HEK293 (cell line): ENCODE results near the gene CORO6.

Experiments used
- CTCF ChIA-PET: fragments of 350-600 bp; formaldehyde crosslinking; extraction: SDS; loops from one replicate; lab custom pipeline; 2021; ENCODE audit warnings: antibody characterized with exemption; lab: Yijun Ruan, JAX
- POLR2A ChIA-PET: fragments of 300-600 bp; formaldehyde crosslinking; extraction: SDS; loops from one replicate; lab custom pipeline; 2020; ENCODE audit warnings: antibody characterized with exemption, inconsistent platforms; lab: Yijun Ruan, JAX
- H3K27ac ChIP-seq: fragments of 200-500 bp; sonication (Bioruptor generic); 2 replicates; pipeline ENCODE4 v1.5.1; 2014; ENCODE audit warnings: low read depth, low read length, control low read depth, inconsistent platforms; ENCODE audit errors: extremely low read depth
- H3K36me3 ChIP-seq, 2 experiments: fragments of 200-500 bp in 1 of 2; sonication (Bioruptor generic) in 1 of 2; 1 replicate in 1 of 2; 2 replicates in 1 of 2; pipeline ENCODE4 v1.5.1; 2014 to 2017; ENCODE audit warnings: inconsistent platforms in 2 of 2, low read length in 2 of 2; ENCODE audit not compliant: control insufficient read depth in 2 of 2, insufficient read depth in 1 of 2
- H3K4me1 ChIP-seq: fragments of 200-500 bp; sonication (Bioruptor generic); 2 replicates; pipeline ENCODE4 v1.5.1; 2014; ENCODE audit warnings: mild to moderate bottlenecking, low read length, inconsistent platforms; ENCODE audit not compliant: control insufficient read depth, insufficient read depth
- H3K4me3 ChIP-seq: 2 replicates; pipeline ENCODE4 v1.5.1; 2011; ENCODE audit warnings: low read depth, mild to moderate bottlenecking, control low read depth, low read length, moderate library complexity
- H3K9me3 ChIP-seq: fragments of 200-500 bp; sonication (Bioruptor generic); 2 replicates; pipeline ENCODE4 v1.5.1; 2014; ENCODE audit warnings: low read depth, low read length, inconsistent platforms; ENCODE audit not compliant: control insufficient read depth, insufficient read depth
- EGR2 ChIP-seq: fragments of 450-650 bp; formaldehyde crosslinking; IDR thresholded peaks from 2 replicates; pipeline ENCODE4 v1.5.1; 2016; ENCODE audit warnings: low read depth, missing biosample characterization, missing genetic modification characterization
- HOXA7 ChIP-seq: sonication (generic); formaldehyde crosslinking; IDR thresholded peaks from 2 replicates; pipeline ENCODE4 v1.8.1; 2022; ENCODE audit warnings: missing genetic modification reagents, borderline replicate concordance
- SCRT1 ChIP-seq: fragments of 450-650 bp; formaldehyde crosslinking; IDR thresholded peaks from 2 replicates; pipeline ENCODE4 v1.5.1; 2016; ENCODE audit warnings: missing biosample characterization, missing genetic modification characterization, borderline replicate concordance
- ZBTB49 ChIP-seq: fragments of 450-650 bp; formaldehyde crosslinking; IDR thresholded peaks from 2 replicates; pipeline ENCODE4 v1.5.1; 2016; ENCODE audit warnings: missing biosample characterization, missing genetic modification characterization, low read depth
- ZNF121 ChIP-seq: fragments of 450-650 bp; formaldehyde crosslinking; IDR thresholded peaks from 2 replicates; pipeline ENCODE4 v1.5.1; 2016; ENCODE audit warnings: missing biosample characterization, missing genetic modification characterization
- ZNF174 ChIP-seq: fragments of 450-650 bp; formaldehyde crosslinking; IDR thresholded peaks from 2 replicates; pipeline ENCODE4 v1.5.0; 2017; ENCODE audit warnings: missing biosample characterization, mild to moderate bottlenecking, missing genetic modification characterization
- ZNF19 ChIP-seq: fragments of 450-650 bp; formaldehyde crosslinking; IDR thresholded peaks from 2 replicates; pipeline ENCODE4; 2016; ENCODE audit warnings: missing biosample characterization, missing genetic modification characterization, low read depth
- ZNF2 ChIP-seq: fragments of 450-650 bp; formaldehyde crosslinking; IDR thresholded peaks from 2 replicates; pipeline ENCODE4 v1.5.1; 2016; ENCODE audit warnings: missing biosample characterization, missing genetic modification characterization
- ZNF23 ChIP-seq: fragments of 450-650 bp; formaldehyde crosslinking; IDR thresholded peaks from 2 replicates; pipeline ENCODE4 v1.5.1; 2016; ENCODE audit warnings: missing biosample characterization, missing genetic modification characterization, borderline replicate concordance
- ZNF335 ChIP-seq: fragments of 450-650 bp; formaldehyde crosslinking; conservative IDR thresholded peaks from 2 replicates; pipeline ENCODE4 v1.5.1; 2016; ENCODE audit warnings: missing biosample characterization, missing genetic modification characterization
- ZNF341 ChIP-seq: fragments of 450-650 bp; formaldehyde crosslinking; IDR thresholded peaks from 2 replicates; pipeline ENCODE4; 2016; ENCODE audit warnings: low read depth, missing biosample characterization, missing genetic modification characterization
- ZNF416 ChIP-seq: fragments of 450-650 bp; formaldehyde crosslinking; IDR thresholded peaks from 2 replicates; pipeline ENCODE4 v1.5.1; 2016; ENCODE audit warnings: missing biosample characterization, missing genetic modification characterization
- ZNF423 ChIP-seq: fragments of 450-650 bp; formaldehyde crosslinking; IDR thresholded peaks from 2 replicates; pipeline ENCODE4 v1.5.1; 2016; ENCODE audit warnings: missing biosample characterization, missing genetic modification characterization
- ZNF585B ChIP-seq: fragments of 450-650 bp; formaldehyde crosslinking; IDR thresholded peaks from 2 replicates; pipeline ENCODE4 v1.5.1; 2016; ENCODE audit warnings: missing biosample characterization, missing genetic modification characterization
- ZNF600 ChIP-seq: fragments of 450-650 bp; formaldehyde crosslinking; IDR thresholded peaks from 2 replicates; pipeline ENCODE4 v1.5.1; 2016; ENCODE audit warnings: missing biosample characterization, missing genetic modification characterization
- ZNF677 ChIP-seq: fragments of 450-650 bp; IDR thresholded peaks from 2 replicates; pipeline ENCODE4 v1.5.0; 2018; ENCODE audit warnings: missing biosample characterization, mild to moderate bottlenecking, missing genetic modification characterization, moderate library complexity
- ZNF707 ChIP-seq: fragments of 450-650 bp; formaldehyde crosslinking; IDR thresholded peaks from 2 replicates; pipeline ENCODE4 v1.5.1; 2016; ENCODE audit warnings: missing biosample characterization, missing genetic modification characterization
- ZSCAN30 ChIP-seq: fragments of 450-650 bp; IDR thresholded peaks from 2 replicates; pipeline ENCODE4 v1.5.1; 2018; ENCODE audit warnings: missing biosample characterization, mild to moderate bottlenecking, missing genetic modification characterization, moderate library complexity
- TF ChIP-seq, protein P1 (sequence below): fragments of 450-650 bp; formaldehyde crosslinking; IDR thresholded peaks from 2 replicates; pipeline ENCODE4 v1.5.1; 2016; ENCODE audit warnings: missing biosample characterization, missing genetic modification characterization
- TF ChIP-seq, protein P2 (sequence below): fragments of 450-650 bp; formaldehyde crosslinking; optimal IDR thresholded peaks from 2 replicates; pipeline ENCODE3; 2016; ENCODE audit warnings: missing biosample characterization, mild to moderate bottlenecking, missing genetic modification characterization
- TF ChIP-seq, protein P3 (sequence below): fragments of 450-650 bp; formaldehyde crosslinking; IDR thresholded peaks from 2 replicates; pipeline ENCODE4 v1.5.1; 2017; ENCODE audit warnings: missing biosample characterization, mild to moderate bottlenecking, missing genetic modification characterization, moderate library complexity
- TF ChIP-seq, protein P4 (sequence below): sonication (generic); formaldehyde crosslinking; IDR thresholded peaks from 2 replicates; pipeline ENCODE4 v1.8.1; 2022; ENCODE audit warnings: mild to moderate bottlenecking, moderate library complexity, missing genetic modification reagents
- TF ChIP-seq, protein P5 (sequence below): fragments of 450-650 bp; formaldehyde crosslinking; IDR thresholded peaks from 2 replicates; pipeline ENCODE4 v1.5.1; 2016; ENCODE audit warnings: missing biosample characterization, missing genetic modification characterization

Gene CORO6

GRCh38 chr17:29566473-29567303 is 56.0 kb downstream of the CORO6 start, which contains the start of gene ABHD15 (continued):
- TF ChIP-seq ZNF174 (tag by site-specific recombination) (no peak), SCRT1 (tag by site-specific recombination) (peak; percentile 90), EGR2 (peak; percentile 39; the same call in 1 of the 2 replicates), ZNF335 (tag by site-specific recombination) (peak; percentile 7; the same call in 1 of the 2 replicates), ZNF416 (tag by site-specific recombination) (no peak), ZBTB49 (no peak), ZNF677 (tag by site-specific recombination) (0 out of 2 replicates have a peak, but pooled peaks have one; percentile 32), HOXA7 (CRISPR knock-in tag) (no peak), ZNF707 (tag by site-specific recombination) (no peak), ZNF423 (tag by site-specific recombination) (0 out of 2 replicates have a peak, but pooled peaks have one; percentile 13), ZNF341 (peak; percentile 38; the same call in 1 of the 2 replicates), ZNF2 (tag by site-specific recombination) (peak; percentile 34; the same call in 1 of the 2 replicates), ZNF121 (tag by site-specific recombination) (peak; percentile 71; the same call in 1 of the 2 replicates), ZSCAN30 (tag by site-specific recombination) (0 out of 2 replicates have a peak, but pooled peaks have one; percentile 48)
- TF ChIP-seq, protein P1, sequence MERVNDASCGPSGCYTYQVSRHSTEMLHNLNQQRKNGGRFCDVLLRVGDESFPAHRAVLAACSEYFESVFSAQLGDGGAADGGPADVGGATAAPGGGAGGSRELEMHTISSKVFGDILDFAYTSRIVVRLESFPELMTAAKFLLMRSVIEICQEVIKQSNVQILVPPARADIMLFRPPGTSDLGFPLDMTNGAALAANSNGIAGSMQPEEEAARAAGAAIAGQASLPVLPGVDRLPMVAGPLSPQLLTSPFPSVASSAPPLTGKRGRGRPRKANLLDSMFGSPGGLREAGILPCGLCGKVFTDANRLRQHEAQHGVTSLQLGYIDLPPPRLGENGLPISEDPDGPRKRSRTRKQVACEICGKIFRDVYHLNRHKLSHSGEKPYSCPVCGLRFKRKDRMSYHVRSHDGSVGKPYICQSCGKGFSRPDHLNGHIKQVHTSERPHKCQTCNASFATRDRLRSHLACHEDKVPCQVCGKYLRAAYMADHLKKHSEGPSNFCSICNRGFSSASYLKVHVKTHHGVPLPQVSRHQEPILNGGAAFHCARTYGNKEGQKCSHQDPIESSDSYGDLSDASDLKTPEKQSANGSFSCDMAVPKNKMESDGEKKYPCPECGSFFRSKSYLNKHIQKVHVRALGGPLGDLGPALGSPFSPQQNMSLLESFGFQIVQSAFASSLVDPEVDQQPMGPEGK (tag by site-specific recombination), result peak; percentile 55
- TF ChIP-seq, protein P2, sequence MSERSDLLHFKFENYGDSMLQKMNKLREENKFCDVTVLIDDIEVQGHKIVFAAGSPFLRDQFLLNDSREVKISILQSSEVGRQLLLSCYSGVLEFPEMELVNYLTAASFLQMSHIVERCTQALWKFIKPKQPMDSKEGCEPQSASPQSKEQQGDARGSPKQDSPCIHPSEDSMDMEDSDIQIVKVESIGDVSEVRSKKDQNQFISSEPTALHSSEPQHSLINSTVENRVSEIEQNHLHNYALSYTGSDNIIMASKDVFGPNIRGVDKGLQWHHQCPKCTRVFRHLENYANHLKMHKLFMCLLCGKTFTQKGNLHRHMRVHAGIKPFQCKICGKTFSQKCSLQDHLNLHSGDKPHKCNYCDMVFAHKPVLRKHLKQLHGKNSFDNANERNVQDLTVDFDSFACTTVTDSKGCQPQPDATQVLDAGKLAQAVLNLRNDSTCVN, result peak; percentile 58

GRCh38 chr17:29565643-29566472 is 56.9 kb downstream of the CORO6 start:
- peak overlapping the region; percentile 44 for H3K4me3 ChIP-seq
- CTCF ChIA-PET, result interaction anchor here (0.6 to 4.6 kb wide), 8 partner anchors 26 to 528 kb away, joined by 3 to 29 read pairs (median 5); partner anchors contain the start of genes ANKRD13B and MYO18A
- peak overlapping the region; percentile 87 for H3K27ac ChIP-seq
- no peaks in the 10 kb centered on the region for H3K9me3 ChIP-seq
- TF ChIP-seq ZNF19 (tag by site-specific recombination) (no peak), ZNF585B (tag by site-specific recombination) (no peak), ZNF600 (tag by site-specific recombination) (peak; percentile 55), ZNF23 (tag by site-specific recombination) (no peak), ZNF335 (tag by site-specific recombination) (peak; percentile 61)
- TF ChIP-seq, protein P3, sequence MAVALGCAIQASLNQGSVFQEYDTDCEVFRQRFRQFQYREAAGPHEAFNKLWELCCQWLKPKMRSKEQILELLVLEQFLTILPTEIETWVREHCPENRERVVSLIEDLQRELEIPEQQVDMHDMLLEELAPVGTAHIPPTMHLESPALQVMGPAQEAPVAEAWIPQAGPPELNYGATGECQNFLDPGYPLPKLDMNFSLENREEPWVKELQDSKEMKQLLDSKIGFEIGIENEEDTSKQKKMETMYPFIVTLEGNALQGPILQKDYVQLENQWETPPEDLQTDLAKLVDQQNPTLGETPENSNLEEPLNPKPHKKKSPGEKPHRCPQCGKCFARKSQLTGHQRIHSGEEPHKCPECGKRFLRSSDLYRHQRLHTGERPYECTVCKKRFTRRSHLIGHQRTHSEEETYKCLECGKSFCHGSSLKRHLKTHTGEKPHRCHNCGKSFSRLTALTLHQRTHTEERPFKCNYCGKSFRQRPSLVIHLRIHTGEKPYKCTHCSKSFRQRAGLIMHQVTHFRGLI (tag by site-specific recombination), result 0 out of 2 replicates have a peak, but pooled peaks have one; percentile 43
- TF ChIP-seq, protein P4, sequence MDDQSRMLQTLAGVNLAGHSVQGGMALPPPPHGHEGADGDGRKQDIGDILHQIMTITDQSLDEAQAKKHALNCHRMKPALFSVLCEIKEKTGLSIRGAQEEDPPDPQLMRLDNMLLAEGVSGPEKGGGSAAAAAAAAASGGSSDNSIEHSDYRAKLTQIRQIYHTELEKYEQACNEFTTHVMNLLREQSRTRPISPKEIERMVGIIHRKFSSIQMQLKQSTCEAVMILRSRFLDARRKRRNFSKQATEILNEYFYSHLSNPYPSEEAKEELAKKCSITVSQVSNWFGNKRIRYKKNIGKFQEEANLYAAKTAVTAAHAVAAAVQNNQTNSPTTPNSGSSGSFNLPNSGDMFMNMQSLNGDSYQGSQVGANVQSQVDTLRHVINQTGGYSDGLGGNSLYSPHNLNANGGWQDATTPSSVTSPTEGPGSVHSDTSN (CRISPR knock-in tag), result peak; percentile 45; the same call in 1 of the 2 replicates
- TF ChIP-seq, protein P5, sequence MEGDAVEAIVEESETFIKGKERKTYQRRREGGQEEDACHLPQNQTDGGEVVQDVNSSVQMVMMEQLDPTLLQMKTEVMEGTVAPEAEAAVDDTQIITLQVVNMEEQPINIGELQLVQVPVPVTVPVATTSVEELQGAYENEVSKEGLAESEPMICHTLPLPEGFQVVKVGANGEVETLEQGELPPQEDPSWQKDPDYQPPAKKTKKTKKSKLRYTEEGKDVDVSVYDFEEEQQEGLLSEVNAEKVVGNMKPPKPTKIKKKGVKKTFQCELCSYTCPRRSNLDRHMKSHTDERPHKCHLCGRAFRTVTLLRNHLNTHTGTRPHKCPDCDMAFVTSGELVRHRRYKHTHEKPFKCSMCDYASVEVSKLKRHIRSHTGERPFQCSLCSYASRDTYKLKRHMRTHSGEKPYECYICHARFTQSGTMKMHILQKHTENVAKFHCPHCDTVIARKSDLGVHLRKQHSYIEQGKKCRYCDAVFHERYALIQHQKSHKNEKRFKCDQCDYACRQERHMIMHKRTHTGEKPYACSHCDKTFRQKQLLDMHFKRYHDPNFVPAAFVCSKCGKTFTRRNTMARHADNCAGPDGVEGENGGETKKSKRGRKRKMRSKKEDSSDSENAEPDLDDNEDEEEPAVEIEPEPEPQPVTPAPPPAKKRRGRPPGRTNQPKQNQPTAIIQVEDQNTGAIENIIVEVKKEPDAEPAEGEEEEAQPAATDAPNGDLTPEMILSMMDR (tag by site-specific recombination), result 0 out of 2 replicates have a peak, but pooled peaks have one; percentile 37
- H3K36me3 ChIP-seq, result peaks cover 10 to 15% of the 10 kb centered on the region in 2 experiments
- H3K4me1 ChIP-seq, result peaks cover 13% of the 10 kb centered on the region
- POLR2A ChIA-PET, result interaction anchor here (1.0 to 4.6 kb wide), 4 partner anchors 9 to 442 kb away, joined by 3 to 28 read pairs (median 8); partner anchors contain the start of gene ANKRD13B
